IMR-90 (cell line): ENCODE results near the gene TF. TPM values are rescaled to one million over a fixed set of nuclear protein-coding genes. Genes with fewer than 3 reads are reported as not detected.

Experiments
- ATAC-seq: fragments of 200-7000 bp; cut with Tn5 transposase; 2 replicates; pipeline ENCODE4 v1.9.1; 2020; ENCODE audit warnings: low read depth, mild to moderate bottlenecking, moderate library complexity
- BruUV-seq: library from RNA; stranded (reverse); fragments of 400-500 nt; replicated peaks from 2 replicates; lab custom pipeline; 2021; lab: Mats Ljungman, UMichigan
- CTCF ChIA-PET: fragments of 300-600 bp; formaldehyde crosslinking; extraction: SDS; loops from one replicate; lab custom pipeline; 2021; ENCODE audit warnings: antibody characterized with exemption; lab: Yijun Ruan, JAX
- POLR2A ChIA-PET: fragments of 300-600 bp; sonication (Branson Sonifier 250); formaldehyde crosslinking; loops from one replicate; lab custom pipeline; 2022; ENCODE audit warnings: antibody characterized with exemption; ENCODE audit not compliant: unreplicated experiment; lab: Charles Lee
- DNase-seq: peaks from one replicate; pipeline ENCODE4 v3.0.0; 2013
- H2AFZ ChIP-seq: replicated peaks from 2 replicates; pipeline ENCODE3; 2013; ENCODE audit warnings: low read length, mild to moderate bottlenecking; ENCODE audit not compliant: poor library complexity
- H2AK5ac ChIP-seq: 2 replicates; pipeline ENCODE4 v1.6.1; 2013; ENCODE audit warnings: low read depth, low read length, inconsistent platforms
- H2AK9ac ChIP-seq: replicated peaks from 2 replicates; pipeline ENCODE3; 2013; ENCODE audit warnings: mild to moderate bottlenecking, low read depth, low read length, moderate library complexity; ENCODE audit not compliant: poor library complexity
- H2BK120ac ChIP-seq: 2 replicates; pipeline ENCODE4 v1.6.1; 2013; ENCODE audit warnings: low read depth, low read length, inconsistent platforms
- H2BK15ac ChIP-seq: 3 replicates; pipeline ENCODE4 v1.6.1; 2013; ENCODE audit warnings: low read depth, low read length, inconsistent platforms
- H2BK20ac ChIP-seq: 2 replicates; pipeline ENCODE4 v1.6.1; 2013; ENCODE audit warnings: low read depth, mild to moderate bottlenecking, inconsistent platforms, low read length, moderate library complexity
- H2BK5ac ChIP-seq: 2 replicates; pipeline ENCODE4 v1.6.1; 2013; ENCODE audit warnings: mild to moderate bottlenecking, low read depth, low read length, inconsistent platforms; ENCODE audit not compliant: poor library complexity, severe bottlenecking
- H3K14ac ChIP-seq: replicated peaks from 2 replicates; pipeline ENCODE4 v1.6.1; 2013; ENCODE audit warnings: low read depth, low read length, inconsistent platforms
- H3K18ac ChIP-seq: 2 replicates; pipeline ENCODE4 v1.6.1; 2013; ENCODE audit warnings: low read depth, low read length, control low read depth
- H3K23ac ChIP-seq: 2 replicates; pipeline ENCODE4 v1.6.1; 2013; ENCODE audit warnings: low read depth, low read length, inconsistent platforms
- H3K27ac ChIP-seq: 2 replicates; pipeline ENCODE4 v1.5.1; 2013; ENCODE audit warnings: mild to moderate bottlenecking, control low read depth, low read length; ENCODE audit not compliant: insufficient read depth
- H3K27me3 ChIP-seq: 2 replicates; pipeline ENCODE4 v1.6.1; 2013; ENCODE audit warnings: low read length; ENCODE audit not compliant: control insufficient read depth, insufficient read depth
- H3K36me3 ChIP-seq: 2 replicates; pipeline ENCODE4 v1.6.1; 2013; ENCODE audit warnings: low read length, mixed read lengths; ENCODE audit not compliant: control insufficient read depth, insufficient read depth
- H3K4ac ChIP-seq: 2 replicates; pipeline ENCODE4 v1.6.1; 2013; ENCODE audit warnings: low read depth, low read length, inconsistent platforms
- H3K4me1 ChIP-seq: 2 replicates; pipeline ENCODE4 v1.6.1; 2013; ENCODE audit warnings: low read length, mixed read lengths; ENCODE audit not compliant: control insufficient read depth, insufficient read depth
- H3K4me2 ChIP-seq: 2 replicates; pipeline ENCODE4 v1.6.1; 2013; ENCODE audit warnings: low read depth, mild to moderate bottlenecking, control low read depth, low read length, moderate library complexity
- H3K4me3 ChIP-seq: 2 replicates; pipeline ENCODE4 v1.5.1; 2013; ENCODE audit warnings: low read depth, mild to moderate bottlenecking, control low read depth, low read length, moderate library complexity; ENCODE audit not compliant: insufficient read depth
- H3K56ac ChIP-seq: 2 replicates; pipeline ENCODE4 v1.6.1; 2013; ENCODE audit warnings: low read length, inconsistent platforms; ENCODE audit not compliant: insufficient read depth; ENCODE audit errors: extremely low read depth
- H3K79me1 ChIP-seq, 2 experiments: 2 replicates each; pipeline ENCODE4 v1.6.1; 2013; ENCODE audit warnings: low read length in 2 of 2, inconsistent platforms in 1 of 2, low read depth in 1 of 2
- H3K9ac ChIP-seq: 2 replicates; pipeline ENCODE4 v1.6.1; 2013; ENCODE audit warnings: low read depth, low read length, control low read depth
- H3K9me1 ChIP-seq: 2 replicates; pipeline ENCODE4 v1.6.1; 2013; ENCODE audit warnings: low read length, inconsistent platforms; ENCODE audit not compliant: insufficient read depth
- H3K9me3 ChIP-seq: 2 replicates; pipeline ENCODE4 v1.6.1; 2013; ENCODE audit warnings: low read length; ENCODE audit not compliant: control insufficient read depth, insufficient read depth
- H4K20me1 ChIP-seq: 2 replicates; pipeline ENCODE4 v1.6.1; 2013; ENCODE audit warnings: low read length, inconsistent platforms; ENCODE audit not compliant: insufficient read depth
- H4K5ac ChIP-seq: 2 replicates; pipeline ENCODE4 v1.6.1; 2013; ENCODE audit warnings: mild to moderate bottlenecking, low read depth, low read length, control low read depth
- H4K8ac ChIP-seq, 2 experiments: 2 replicates each; pipeline ENCODE4 v1.6.1; 2013; ENCODE audit warnings: low read depth in 2 of 2, low read length in 2 of 2, control low read depth in 1 of 2, inconsistent platforms in 1 of 2
- H4K91ac ChIP-seq: 2 replicates; pipeline ENCODE4 v1.6.1; 2013; ENCODE audit warnings: low read depth, low read length, inconsistent platforms; ENCODE audit not compliant: insufficient read depth
- CEBPB ChIP-seq: IDR thresholded peaks from 2 replicates; pipeline ENCODE4 v1.6.1; 2012; ENCODE audit warnings: low read depth, low read length, improper control_type of control experiment
- ELK1 ChIP-seq: fragments of 150-350 bp; IDR thresholded peaks from 2 replicates; pipeline ENCODE4 v1.6.1; 2016; ENCODE audit warnings: low read depth, mild to moderate bottlenecking, low read length, moderate library complexity, borderline replicate concordance
- FOS ChIP-seq: fragments of 150-350 bp; IDR thresholded peaks from 2 replicates; pipeline ENCODE4 v1.6.1; 2016; ENCODE audit warnings: low read depth, low read length
- MAFK ChIP-seq: IDR thresholded peaks from 2 replicates; pipeline ENCODE4 v1.6.1; 2012; ENCODE audit warnings: low read depth, low read length, improper control_type of control experiment
- RAD21 ChIP-seq: IDR thresholded peaks from 2 replicates; pipeline ENCODE4 v1.6.1; 2012; ENCODE audit warnings: low read length, improper control_type of control experiment
- RCOR1 ChIP-seq: IDR thresholded peaks from 2 replicates; pipeline ENCODE4 v1.6.1; 2012; ENCODE audit warnings: mild to moderate bottlenecking, low read length, improper control_type of control experiment; ENCODE audit not compliant: insufficient replicate concordance
- SMC3 ChIP-seq: fragments of 150-350 bp; IDR thresholded peaks from 2 replicates; pipeline ENCODE4 v1.6.1; 2016; ENCODE audit warnings: low read depth, mild to moderate bottlenecking, antibody characterized with exemption, low read length, moderate library complexity
- WGBS, 2 experiments: methylation state at CpG; one replicate each; pipeline versions ENCODE4 v1.1.5 to v1.1.7; 2013; ENCODE audit warnings: missing lambda C conversion rate in 2 of 2; ENCODE audit not compliant: insufficient read length in 1 of 2; ENCODE audit errors: extremely low coverage in 2 of 2; 5-methylcytosine and 5-hydroxymethylcytosine counted together
- dilution Hi-C: fragments of 300-500 bp; cut with HindIII; formaldehyde crosslinking; loops from one replicate; pipeline ENCODE4 v1.14.3; 2018; ENCODE audit warnings: low sequenced_read_pairs; ENCODE audit not compliant: unreplicated experiment
- in situ Hi-C: fragments of 300-500 bp; cut with MboI; formaldehyde crosslinking; loops from 3 replicates; pipeline ENCODE4 v1.14.3; 2019; ENCODE audit warnings: low sequenced_read_pairs, inconsistent platforms, mixed read lengths
- intact Hi-C: fragments of 100-400 bp; cut with micrococcal nuclease; formaldehyde crosslinking; loops from 2 replicates; pipeline ENCODE4 v1.10.0; 2022
- polyA plus RNA-seq, 3 experiments: library from polyadenylated mRNA; depleted of rRNA; stranded (reverse); fragments of >200 nt; gene quantifications; 2 replicates each; pipeline ENCODE4 v1.2.3, GENCODE V29; 2012; ENCODE audit warnings: low replicate concordance in 1 of 3
- total RNA-seq: library from RNA; depleted of rRNA; stranded (reverse); fragments of >200 nt; gene quantifications from 2 replicates; pipeline ENCODE4 v1.2.3, GENCODE V29; 2012

Gene TF
- total and polyA plus RNA-seq, 2 of the 4 experiments (the other 2 are of a cell fraction), result 0.07 TPM; not detected in 1

GRCh38 chr3:133712017-133712416 is 34.2 kb upstream of the TF start:
- H2BK20ac ChIP-seq, result no peak overlapping the region
- POLR2A ChIA-PET, result no interaction called here
- H3K14ac ChIP-seq, result no peak overlapping the region
- no peaks in the 10 kb centered on the region for H3K9me3 ChIP-seq
- no peak for ATAC-seq
- no peak overlapping the region for H2BK15ac ChIP-seq
- H3K23ac ChIP-seq, result no peak overlapping the region
- WGBS, 2 experiments, result 29% methylated on average over 1 of the region's 5 CpGs; no CpG with 5 or more reads in 1 of the 2 experiments
- dilution Hi-C loops, result no loop called here
- H3K4ac ChIP-seq, result no peak overlapping the region
- H3K9ac ChIP-seq, result no peak overlapping the region
- no peak overlapping the region for H4K91ac ChIP-seq
- no peaks in the 10 kb centered on the region for H3K9me1 ChIP-seq
- H4K20me1 ChIP-seq, result no peaks in the 10 kb centered on the region
- H4K8ac ChIP-seq, result no peak overlapping the region
- no peak for TF ChIP-seq MAFK
- TF ChIP-seq ELK1, result no peak
- TF ChIP-seq FOS, result no peak
- TF ChIP-seq SMC3, result no peak
- no peak for TF ChIP-seq RAD21
- TF ChIP-seq CEBPB, result no peak
- TF ChIP-seq RCOR1, result no peak
- H2AFZ ChIP-seq, result no peak overlapping the region
- no peak overlapping the region for H4K5ac ChIP-seq
- H3K4me2 ChIP-seq, result no peak overlapping the region
- no TSS peak for BruUV-seq
- CTCF ChIA-PET, result no interaction called here
- H2AK9ac ChIP-seq, result no peak overlapping the region
- intact Hi-C loops, result no loop called here
- no peak overlapping the region for H3K18ac ChIP-seq
- in situ Hi-C loops, result no loop called here
- no peaks in the 10 kb centered on the region for H3K79me1 ChIP-seq
- H3K56ac ChIP-seq, result no peak overlapping the region
- H3K36me3 ChIP-seq, result no peaks in the 10 kb centered on the region
- no peak overlapping the region for H3K27ac ChIP-seq
- H3K27me3 ChIP-seq, result peaks cover 11% of the 10 kb centered on the region
- no peak overlapping the region for H2BK120ac ChIP-seq
- H2AK5ac ChIP-seq, result no peak overlapping the region
- H3K4me1 ChIP-seq, result no peaks in the 10 kb centered on the region
- no peak overlapping the region for H2BK5ac ChIP-seq
- H3K4me3 ChIP-seq, result no peak overlapping the region
- DNase-seq, result no peak
